DMS 273 (cell line): Measurements from ENCODE around the gene POLR1H.

ENCODE experiments used
- DNase-seq: peaks from one replicate; lab custom pipeline; 2025; ENCODE audit not compliant: unreplicated experiment; lab: John Stamatoyannopoulos, UW

Gene POLR1H

DNA sequence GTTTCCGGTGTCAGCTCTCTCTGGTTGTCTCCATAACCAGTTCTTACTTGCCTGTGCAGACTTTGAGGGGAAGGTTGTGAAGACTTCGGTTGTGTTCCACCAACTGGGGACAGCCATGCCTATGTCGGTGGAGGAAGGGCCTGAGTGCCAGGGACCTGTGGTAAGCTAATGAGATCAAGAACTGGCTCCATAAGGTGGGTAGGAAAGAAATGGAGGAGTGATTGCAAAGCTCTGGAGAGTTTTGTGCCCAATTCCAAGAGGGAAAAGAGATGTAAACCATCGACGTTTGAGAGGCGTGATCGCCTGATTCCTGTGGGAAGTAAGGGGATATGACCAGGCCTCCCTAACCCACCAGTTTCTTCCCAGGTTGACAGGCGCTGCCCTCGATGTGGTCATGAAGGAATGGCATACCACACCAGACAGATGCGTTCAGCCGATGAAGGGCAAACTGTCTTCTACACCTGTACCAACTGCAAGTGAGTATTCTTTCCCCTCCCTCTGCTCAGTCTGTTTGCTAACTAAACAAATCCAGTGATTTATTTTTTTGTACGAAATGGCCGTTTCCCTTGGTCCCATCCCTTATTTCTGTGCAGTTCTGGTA is 893 bp downstream of the POLR1H start:
- peak; percentile 42 for DNase-seq

DNA sequence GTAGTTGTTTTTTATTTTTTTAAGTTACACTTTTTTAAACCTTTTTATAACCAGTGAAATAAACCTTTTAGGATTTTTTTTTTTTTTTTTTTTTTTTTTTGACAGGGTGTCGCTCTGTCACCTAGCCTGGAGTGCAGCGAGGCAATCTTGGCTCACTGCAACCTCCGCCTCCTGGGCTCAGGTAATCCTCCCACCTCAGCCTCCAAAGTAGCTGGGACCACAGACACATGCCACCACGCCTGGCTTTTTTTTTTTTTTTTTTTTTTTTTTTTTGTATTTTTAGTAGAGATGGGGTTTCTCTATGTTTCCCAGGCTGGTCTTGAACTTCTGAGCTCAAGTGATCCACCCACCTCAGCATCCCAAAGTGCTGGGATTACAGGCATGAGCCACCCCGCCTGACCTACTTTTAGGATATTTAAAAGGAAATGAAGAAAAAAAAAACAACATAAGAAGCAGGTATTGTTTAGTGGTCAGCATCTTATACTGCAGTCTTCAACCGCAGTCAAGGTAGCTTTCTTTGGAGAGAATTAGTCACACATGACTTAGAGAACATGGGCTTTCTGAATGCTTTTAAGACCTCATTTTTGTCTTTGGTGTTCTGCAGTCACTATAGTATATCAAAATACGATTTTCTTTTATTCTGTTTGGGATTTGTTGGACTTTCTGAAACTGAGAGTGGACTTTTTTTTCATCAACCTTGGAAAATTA is 1.6 kb downstream of the POLR1H start:
- peak; percentile 7 for DNase-seq

DNA sequence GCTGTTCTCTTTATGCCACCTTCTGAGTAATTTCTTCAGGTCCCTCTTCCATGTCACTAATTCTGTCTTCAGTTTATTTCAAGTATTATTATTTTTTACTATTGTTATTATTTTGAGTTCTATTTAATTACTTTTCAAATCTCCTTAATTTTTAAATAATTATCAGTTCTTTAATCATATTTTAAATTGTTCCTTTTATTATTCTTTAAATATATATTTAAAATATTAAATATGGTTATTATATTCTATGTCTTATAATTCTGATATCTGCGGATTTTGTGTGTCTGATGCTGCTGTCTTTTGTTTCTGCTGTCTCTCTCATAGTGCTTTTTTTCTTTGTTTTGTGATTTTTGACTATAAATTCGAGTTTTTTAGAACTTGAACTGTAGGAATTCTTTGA is 2.2 kb downstream of the POLR1H start:
- DNase-seq, result no peak

DNA sequence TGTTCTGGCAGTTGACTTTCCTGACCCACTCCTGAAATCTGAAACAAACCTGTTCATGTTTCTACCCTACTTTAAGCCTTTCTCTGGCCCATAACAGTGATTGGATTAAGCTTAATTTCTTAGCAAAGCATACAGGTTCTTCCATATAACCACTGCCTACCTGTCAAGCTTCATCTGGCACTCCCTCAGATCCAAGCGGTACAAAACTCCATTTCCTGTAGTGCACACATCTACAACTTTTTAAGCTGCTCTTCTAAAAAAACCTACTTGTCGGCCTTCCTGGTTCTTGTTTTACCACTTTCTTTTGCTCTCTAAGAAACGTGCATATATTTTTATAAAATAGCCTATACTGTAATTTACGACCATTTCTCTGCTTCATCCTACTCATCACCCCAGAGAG is 5.0 kb downstream of the POLR1H start:
- peak; percentile 15 for DNase-seq

DNA sequence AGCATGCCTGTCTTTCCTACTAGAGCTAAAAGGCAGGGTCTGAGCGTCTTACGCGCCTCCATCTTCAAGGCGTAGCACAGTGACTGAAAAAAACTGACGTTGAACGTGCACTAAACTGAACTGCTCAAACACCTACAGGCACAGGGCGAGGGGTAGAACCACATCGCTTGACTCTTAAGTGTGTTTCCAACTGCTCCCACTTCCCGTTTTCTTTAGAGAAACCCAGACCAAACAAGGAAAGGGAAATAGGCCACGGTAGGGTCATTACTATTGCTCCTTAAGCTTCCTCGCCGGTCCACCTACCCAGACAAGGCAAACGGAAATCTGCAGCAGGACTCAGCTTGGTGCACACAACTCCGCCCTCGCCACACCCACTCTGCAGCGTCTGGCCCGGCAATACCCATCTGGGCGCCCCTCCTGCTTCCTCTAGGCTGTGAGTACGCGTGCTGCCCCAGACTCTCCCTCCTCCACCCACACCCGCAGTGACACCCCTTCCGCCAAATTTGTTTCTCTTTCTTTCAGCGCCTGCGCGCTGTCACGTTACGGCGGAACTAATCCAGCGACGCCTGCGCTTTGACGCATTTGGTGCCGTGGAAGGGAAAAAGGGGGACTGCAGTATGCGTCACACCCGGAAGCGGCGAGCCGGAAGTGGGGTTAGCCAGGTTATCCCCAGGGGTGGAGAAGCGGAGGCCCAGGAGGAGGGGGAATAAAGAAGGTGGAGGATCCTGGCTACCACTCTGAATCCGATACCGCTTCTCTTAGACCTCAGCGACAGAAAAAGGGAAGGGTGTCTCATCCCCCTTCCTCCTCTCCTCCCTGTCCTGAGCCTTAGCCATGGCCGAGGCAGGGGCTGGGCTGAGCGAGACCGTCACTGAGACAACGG is 5.8 kb downstream of the POLR1H start, which contains the start of gene PPP1R11:
Gene PPP1R11, plus strand, starts transcription at position 622 of the 883 bp plus-strand sequence. Its CDS starts 213 bp downstream, at position 835.
- DNase-seq, result peak; percentile 100

DNA sequence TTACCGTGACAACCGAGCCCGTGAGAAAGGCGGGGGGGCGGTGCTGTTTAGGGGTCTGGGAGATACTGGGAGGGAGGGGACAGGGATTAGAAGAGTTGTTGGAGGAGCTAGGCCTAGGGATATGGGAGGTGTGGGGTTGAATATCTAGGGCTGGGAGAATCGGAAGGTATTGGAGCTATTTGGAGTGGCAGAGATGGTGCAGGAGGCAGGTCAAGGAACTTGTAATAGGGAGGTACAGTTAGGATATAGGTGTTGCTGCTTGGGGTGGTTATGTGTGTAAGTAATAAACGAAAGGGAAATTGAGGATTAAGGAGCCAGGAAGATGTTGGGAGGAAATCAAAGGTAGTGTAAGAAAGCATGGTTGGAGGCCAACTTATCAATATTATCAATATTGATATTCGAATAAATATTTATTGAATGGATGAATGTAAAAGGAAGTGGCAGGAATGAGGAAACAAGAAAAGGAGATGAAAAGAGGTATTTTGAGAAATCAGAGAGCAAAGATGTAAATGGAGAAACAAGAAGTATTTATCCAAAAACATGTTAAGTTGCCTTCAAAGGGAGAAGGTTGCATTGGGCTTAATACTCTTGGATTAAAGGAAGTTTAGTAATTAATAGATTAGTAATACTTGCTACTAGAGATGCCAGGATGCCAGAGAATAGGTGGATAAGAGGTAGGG is 6.5 kb downstream of the POLR1H start:
- DNase-seq, result no peak

DNA sequence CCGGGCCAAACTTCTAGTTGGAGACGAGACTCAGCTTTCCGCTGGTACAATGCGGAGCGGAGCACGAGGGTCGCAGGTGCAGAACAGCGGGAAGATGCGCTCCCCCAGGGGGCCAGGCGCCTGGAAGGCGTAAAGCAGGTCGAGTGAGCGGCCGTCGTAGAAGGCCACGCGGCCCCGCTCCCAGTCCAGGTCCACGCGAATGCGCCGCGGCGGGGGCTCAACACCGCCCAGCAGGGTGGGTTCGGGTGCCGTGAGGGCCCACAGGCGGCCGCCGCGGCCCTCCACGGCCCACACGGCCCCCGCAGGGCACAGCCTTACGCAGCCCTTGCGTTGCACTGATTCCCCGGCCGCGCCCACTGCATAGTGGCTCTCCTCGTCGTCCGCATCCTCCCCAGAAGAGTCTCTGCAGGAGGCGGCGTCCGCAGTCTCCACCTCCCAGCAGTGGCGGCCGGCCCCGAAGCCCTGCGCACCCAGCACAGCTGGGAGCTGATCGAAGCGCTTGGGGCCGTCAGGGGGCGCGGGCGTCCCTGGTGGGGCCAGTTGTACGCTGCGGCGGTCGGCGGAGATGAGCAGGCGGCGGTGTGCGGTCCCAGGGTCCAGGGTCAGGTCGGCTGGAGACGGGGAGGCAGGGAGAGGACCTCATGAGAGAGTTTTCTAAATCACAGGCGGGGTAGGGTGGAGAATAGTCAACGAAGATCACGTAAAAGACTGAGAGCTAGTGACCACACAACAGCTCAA is 10.2 kb downstream of the POLR1H start:
- DNase-seq, result no peak

DNA sequence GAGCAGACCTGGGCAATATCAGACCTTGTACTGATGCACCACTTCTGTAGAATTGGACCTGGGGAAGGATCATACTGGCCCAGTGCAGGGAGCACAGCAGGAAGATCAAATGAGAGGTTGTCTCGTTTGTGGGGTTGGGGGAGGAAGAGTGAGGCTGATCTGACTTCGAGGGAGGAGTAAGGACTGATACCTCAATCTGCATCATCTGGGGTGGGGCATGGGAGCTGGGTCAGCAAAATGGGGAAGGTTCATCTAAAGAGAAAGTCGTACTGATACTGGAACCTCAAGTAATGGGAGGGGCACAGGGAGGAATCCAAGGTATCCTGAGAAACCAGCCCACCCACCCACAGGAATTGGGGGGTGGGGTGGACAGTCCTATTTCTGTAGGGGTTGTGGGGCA is 10.8 kb downstream of the POLR1H start:
- no peak for DNase-seq

DNA sequence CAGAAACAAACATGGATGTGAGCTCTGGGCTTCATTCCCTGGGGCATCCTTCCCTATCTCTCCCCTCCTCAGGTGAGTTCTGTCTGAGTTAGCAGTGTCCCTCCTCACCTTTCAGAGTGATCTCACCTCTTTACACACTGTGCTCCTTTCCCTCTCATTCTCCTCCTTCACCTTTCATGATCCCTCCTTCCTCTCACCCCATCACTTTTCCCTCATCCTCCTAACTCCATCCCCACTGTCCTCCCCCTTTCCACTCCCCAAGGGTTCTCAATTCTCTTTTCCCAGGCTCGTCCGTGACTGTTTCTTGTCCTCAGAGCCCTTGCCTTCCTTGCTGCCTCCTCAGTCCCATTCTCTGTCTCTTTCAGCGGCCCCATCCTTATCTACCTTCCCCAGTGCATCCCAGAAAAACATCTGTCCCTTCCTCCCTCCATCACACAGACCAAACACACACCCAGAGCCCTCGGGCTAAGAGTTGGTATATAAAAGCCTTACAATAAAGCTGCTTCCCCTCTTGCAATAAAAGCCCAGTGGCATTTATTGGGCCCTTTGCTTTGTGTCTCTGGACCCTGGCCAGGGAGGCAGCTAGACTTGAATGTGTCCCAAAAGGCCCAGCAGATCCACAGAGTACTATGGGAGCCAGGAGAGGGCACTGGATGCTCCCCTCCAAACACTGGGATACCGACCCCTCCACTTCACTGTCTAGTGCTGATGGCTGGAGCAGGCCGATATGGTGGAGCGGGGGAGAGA is 12.6 kb downstream of the POLR1H start:
- no peak for DNase-seq

DNA sequence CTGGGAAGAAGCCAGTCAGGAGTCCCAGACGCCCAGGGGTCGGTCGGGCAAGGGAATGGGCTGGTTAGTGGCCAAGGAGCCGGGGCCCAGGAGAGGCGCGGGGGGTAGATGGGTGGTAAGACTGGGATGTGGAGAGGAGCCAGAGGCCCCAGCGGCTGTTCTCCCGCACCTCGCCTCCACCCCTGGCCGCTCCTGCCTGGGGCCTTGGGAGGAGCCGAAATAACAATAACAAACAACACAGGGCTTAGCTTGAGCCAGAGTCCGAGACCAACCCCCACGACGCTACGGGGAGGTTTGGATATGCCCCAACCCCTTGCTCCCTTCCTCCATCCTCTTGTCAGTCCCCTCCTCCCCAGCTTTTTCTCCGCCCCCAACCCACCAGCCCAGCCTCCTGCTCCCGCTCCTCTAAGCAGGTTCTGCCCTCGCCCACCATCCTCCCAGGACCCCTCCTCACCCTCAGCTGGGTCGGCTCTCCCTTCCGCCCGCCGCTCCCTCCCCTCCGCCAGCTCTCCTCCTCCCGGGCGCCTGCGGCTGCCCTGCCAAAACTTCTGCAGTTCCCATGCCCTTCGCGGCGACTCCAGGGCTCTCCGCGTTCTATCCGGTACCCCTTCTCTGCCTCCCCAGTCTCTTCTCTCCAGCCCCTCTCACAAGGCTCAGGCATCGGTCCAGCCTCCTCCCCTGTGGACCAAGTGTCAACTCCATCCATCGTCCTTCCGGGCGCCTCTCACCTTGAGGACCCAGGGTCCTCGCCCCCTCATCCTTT is 13.4 kb downstream of the POLR1H start:
- peak; percentile 37 for DNase-seq

DNA sequence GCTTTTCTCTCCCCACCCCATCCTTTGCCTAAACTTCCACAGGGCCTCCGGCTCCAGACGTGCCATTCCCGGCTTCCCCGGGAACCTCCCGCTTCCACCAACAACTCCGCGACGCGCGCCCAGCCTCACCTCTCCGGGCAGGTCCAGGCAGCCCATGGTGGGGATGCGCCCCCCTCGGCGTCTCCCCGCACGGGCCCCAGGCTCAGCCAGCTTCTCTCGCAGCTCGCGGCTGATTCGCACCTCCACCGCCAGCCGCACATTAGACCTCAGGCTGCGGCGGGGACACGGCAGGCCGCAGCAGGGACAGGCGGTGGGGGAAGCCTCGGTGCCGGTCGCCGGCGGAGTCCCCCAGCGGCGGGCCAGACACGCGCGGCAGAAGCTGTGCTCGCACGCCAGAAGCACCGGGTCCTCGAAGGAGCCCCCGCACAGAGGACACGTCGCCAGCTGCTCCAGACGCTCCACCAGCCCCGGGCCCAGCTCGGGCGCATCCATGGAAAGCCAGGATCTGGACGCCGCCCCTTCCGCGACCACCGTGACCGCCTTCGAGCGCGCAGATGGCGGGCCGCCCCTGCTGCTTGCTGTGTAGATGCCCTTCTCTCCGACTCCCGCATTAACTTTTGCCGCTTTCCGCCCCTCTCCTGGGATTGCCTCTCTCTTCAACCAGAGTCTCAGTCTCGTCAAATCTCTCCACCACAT is 14.2 kb downstream of the POLR1H start, which contains the start of gene RNF39:
Gene RNF39, minus strand, starts transcription at position 676 of the 696 bp plus-strand sequence. Its CDS starts 184 bp downstream, at position 492.
- peak; percentile 28 for DNase-seq

DNA sequence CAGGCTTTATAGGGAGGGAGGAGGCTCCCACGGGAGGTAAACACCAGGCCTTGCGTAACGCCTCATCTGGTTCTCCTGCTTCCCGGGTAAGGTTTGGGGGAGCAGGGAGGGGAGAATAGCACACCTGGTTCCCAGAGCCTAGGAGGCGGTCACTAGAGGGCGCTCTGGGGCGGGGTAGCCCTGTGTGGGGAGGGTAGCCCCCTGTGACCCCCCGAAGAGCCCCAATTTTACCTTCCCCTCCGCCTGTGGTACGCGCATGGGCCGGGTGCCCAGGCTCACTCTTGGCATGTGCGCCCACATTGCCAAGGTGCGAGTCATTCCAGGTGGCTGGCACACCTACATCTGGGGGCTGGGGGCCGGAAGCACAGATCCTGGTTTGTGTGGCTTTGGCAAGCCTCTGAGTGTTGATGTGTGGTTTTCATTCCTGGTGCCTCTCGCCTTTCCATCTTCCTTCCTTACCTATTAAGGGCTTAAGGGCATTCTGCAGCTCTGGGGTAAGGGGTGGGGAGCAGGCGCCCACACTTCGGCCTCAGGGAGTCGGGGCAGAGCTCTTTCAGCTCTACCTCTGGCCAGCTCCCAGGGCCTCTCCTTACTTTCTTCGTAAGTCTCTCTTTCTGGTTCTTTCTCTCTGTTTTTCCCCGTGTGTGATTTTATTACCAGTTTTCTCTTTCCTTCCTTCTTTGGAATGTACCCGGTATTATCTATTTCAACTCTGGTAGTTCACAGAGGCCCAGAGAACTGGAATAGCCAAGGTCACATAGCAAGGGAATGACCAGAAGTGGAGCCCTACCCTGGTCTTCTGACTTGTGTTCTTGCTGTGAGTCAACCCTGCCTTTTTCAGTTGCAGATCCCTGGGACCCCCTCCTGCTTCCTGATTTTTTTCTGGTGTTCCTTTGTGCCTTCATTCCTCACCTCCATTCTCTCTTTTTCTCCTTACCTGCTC is 15.0 kb downstream of the POLR1H start:
- DNase-seq, result peak; percentile 40

DNA sequence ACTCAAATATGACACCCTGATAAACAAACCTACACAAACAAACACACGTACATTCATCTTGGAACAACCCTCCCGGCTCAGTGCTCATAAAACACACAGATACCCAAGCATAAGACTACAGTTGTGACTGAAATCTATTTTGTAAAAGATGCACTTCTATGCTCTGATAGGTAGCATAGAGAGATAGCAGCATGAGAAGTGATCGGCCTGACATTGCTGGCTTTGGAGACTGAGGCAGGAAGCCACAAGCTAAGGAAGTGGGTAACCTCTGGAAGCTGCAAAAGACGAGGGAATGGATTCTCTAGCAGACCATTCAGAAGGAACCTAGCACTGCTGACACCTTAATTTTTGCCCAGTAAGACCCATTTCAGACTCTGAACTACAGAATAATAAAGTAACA is 16.2 kb downstream of the POLR1H start:
- no peak for DNase-seq

DNA sequence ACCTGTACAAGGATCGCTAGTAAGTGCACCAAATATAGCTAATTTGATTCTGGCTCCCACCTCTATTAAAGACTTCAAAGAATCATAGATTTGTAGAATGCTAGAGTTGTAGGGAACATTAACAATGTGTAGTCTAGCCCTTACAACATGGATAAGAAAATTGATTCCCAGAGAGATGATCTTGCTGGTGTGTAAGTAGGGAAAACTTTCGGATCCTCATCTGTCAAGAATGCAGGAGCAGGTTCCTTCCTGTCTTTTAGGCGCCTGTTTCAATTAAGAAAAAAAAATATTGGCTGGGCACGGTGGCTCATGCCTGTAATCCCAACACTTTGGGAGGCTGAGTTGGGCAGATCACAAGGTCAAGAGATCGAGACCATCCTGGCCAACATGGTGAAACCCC is 26.8 kb downstream of the POLR1H start:
- DNase-seq, result no peak

DNA sequence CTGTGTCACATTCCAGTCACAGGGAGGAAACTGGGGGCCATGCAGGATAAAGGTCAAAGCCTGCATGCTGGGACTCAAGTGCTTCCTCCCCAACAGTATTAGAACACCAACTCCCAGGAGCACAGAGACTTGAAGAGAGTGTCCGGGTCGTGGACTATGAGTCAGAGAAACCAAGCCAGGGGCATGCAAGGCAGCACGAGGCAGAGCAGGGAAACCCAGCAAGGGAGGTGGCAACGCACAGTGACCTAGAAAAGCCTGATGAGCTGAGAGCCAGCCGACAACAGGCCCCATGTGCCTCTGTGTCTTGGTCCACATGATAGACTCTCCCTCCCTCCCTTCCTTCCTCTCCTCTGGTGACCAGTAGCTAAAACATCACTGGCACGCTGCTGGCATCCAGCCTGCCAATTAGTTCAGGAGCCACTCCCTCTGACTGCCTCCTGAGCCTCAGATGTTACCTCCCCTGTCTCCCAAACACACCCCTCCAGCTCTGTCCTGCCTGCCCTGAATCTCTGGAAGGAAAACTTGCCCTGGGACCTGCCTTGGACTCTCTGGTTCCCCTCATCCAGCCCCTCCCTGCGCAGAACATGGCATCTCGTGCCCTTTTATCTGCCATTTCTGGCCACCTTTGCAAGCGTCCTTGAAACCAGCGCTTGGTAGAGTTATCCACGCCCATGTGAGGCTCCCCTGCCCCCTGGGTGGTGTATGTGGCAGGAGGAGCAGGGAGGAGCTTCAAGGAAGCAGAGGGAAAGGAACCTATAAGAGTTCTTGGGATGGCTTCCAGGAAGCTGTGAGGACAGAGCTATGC is 30.7 kb downstream of the POLR1H start:
- peak; percentile 28 for DNase-seq

DNA sequence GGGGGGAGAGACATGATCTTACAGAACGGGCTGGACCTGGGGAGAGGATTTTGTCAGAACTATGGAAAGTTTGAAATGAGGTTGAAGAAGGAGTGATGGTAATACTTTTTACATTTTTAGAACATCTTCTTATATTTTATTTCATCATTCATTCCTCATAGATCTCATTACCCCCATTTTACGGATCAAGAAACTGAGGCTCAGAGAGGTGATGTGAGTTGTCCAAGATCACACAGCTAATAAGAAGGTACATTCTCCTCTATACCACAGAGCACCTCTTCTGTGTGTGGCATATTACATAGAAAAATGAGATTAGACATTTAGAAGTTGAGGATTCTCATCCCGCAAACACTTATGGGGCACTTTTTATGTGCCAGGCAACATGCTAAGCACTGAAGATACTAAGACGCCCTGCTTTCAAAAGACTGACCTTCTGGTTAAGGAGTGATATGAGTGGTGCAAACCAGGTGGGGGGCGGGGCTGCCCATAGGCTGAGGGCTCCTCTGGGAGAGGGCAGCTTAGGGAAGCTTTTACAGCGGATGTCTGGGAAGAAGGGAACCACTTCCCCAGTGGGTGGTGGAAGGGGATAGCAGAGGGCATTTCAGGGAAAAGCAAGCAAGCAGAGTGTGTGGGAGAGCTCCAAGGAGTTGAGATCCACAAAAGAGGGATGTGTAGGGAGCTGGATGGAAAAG is 31.9 kb downstream of the POLR1H start:
- DNase-seq, result no peak
